ENCODE measurements around the gene FUCA2.

Gene FUCA2

DNA sequence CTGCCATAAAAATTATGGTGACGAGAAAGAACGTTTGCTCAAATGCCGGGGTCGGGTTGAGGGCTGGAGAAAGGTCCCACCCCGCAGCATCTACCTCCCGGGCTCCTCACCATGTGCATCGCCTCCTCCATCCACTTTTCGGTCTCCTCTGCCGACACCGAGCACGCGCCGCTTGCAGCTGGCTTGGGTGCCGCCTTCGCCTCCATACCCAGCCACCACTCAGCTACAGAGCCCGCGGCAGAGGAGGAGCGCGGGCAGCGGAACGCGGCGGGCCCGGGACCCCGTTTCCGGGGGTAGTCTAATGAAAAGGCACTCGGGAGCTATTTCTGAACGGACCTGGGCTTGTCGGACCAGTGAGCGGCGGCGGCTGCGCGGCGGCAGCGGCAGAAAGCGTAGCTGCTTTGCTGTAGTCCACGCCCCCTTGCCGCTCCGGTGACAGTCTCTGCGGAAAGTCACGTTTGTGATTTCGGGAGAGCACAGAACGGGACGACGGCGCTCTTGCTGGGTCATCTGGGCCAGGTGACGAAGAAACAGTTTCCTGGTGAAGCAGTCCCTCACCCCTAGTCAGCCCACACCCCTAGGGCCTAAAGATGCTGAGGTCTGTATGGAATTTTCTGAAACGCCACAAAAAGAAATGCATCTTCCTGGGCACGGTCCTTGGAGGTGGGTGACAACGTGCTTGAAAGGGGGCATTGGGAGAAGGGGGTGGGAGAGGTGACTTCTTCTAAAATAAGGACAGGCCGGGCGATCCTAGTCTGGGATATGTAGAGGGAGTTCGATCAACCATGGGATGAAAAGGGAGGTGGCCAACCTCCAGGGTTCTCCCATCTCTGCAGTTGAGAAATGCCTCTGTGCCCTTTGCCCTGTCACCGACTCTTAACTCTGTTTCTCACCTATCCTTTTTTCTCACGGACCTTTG is 60.8 kb downstream of the FUCA2 start, which contains the start of the genes ADAT2 and PEX3:
Gene ADAT2, minus strand, starts transcription at position 243 of the 919 bp plus-strand sequence. Its CDS starts 37 bp downstream, at position 206.
Gene PEX3, plus strand, starts transcription at position 353 of the 919 bp plus-strand sequence. Its CDS starts 238 bp downstream, at position 591.
- TF ChIP-seq ZFP3 (CRISPR knock-in tag; IDR thresholded peaks at IDR 0.05), result peak; percentile 86
- TF ChIP-seq CSDC2 (CRISPR knock-in tag; IDR thresholded peaks at IDR 0.05), result peak; percentile 61; the same call in 1 of the 2 replicates
- no peak for TF ChIP-seq ZNF8 (CRISPR knock-in tag; IDR thresholded peaks at IDR 0.05)
- TF ChIP-seq, protein P1, sequence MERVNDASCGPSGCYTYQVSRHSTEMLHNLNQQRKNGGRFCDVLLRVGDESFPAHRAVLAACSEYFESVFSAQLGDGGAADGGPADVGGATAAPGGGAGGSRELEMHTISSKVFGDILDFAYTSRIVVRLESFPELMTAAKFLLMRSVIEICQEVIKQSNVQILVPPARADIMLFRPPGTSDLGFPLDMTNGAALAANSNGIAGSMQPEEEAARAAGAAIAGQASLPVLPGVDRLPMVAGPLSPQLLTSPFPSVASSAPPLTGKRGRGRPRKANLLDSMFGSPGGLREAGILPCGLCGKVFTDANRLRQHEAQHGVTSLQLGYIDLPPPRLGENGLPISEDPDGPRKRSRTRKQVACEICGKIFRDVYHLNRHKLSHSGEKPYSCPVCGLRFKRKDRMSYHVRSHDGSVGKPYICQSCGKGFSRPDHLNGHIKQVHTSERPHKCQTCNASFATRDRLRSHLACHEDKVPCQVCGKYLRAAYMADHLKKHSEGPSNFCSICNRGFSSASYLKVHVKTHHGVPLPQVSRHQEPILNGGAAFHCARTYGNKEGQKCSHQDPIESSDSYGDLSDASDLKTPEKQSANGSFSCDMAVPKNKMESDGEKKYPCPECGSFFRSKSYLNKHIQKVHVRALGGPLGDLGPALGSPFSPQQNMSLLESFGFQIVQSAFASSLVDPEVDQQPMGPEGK (CRISPR knock-in tag; IDR thresholded peaks at IDR 0.05; ENCODE audit: borderline replicate concordance), result no peak
- TF ChIP-seq ZC3H10 (CRISPR knock-in tag; IDR thresholded peaks at IDR 0.05), result no peak

DNA sequence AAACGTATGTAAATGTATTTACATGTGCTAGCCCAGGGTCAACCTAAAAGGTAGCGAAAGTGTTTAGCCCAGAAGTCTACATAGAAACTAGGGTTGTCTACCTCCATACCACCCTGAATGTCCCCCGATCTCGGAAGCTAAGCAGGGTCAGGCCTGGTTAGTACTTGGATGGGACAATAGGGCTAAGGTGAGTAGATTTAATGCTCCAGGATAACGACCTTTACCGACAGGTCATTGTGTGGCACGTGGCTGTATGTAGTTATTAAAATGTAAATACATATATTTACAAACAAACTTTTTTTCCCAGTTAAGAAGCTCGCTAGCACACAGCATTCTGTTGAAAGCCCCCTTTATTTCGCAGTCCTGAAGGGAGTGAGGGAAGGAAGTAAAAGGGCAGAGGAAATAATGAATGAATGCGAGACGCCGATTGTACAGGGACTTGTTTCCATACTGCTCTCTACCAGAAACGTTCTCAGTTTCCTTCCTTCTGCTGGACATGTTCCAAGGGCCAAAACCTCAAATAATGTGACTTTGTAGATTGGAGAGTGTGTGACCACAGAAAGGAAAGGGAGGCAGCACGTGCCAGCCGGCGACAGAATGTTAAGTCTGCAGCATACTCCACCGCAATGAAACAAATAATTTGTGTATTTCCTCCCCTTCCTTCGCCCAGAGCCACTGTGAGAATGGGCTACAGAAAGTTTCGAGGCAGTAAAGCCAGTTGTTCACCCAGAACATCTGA is 61.6 kb downstream of the FUCA2 start:
- ATAC-seq, result peak; percentile 25
- no peak for TF ChIP-seq ZNF70 (CRISPR knock-in tag; IDR thresholded peaks at IDR 0.05)
- no peak for TF ChIP-seq BACH2 (CRISPR knock-in tag; IDR thresholded peaks at IDR 0.05; ENCODE audit: borderline replicate concordance)
- no peak for TF ChIP-seq ZNF565 (CRISPR knock-in tag; conservative IDR thresholded peaks at IDR 0.05; ENCODE audit: low read depth)
- TF ChIP-seq ZC3H10 (CRISPR knock-in tag; IDR thresholded peaks at IDR 0.05), result no peak
- TF ChIP-seq ISL1 (CRISPR knock-in tag; IDR thresholded peaks at IDR 0.05), result no peak
- no peak for TF ChIP-seq OSR1 (CRISPR knock-in tag; IDR thresholded peaks at IDR 0.05)
- TF ChIP-seq PPARA (CRISPR knock-in tag; IDR thresholded peaks at IDR 0.05; ENCODE audit: borderline replicate concordance), result no peak
- TF ChIP-seq, protein P2, sequence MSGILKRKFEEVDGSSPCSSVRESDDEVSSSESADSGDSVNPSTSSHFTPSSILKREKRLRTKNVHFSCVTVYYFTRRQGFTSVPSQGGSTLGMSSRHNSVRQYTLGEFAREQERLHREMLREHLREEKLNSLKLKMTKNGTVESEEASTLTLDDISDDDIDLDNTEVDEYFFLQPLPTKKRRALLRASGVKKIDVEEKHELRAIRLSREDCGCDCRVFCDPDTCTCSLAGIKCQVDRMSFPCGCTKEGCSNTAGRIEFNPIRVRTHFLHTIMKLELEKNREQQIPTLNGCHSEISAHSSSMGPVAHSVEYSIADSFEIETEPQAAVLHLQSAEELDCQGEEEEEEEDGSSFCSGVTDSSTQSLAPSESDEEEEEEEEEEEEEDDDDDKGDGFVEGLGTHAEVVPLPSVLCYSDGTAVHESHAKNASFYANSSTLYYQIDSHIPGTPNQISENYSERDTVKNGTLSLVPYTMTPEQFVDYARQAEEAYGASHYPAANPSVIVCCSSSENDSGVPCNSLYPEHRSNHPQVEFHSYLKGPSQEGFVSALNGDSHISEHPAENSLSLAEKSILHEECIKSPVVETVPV (CRISPR knock-in tag; IDR thresholded peaks at IDR 0.05), result no peak
- TF ChIP-seq ESRRG (CRISPR knock-in tag; IDR thresholded peaks at IDR 0.05), result no peak
- no peak for TF ChIP-seq TCF4 (CRISPR knock-in tag; IDR thresholded peaks at IDR 0.05; ENCODE audit: borderline replicate concordance)
- no peak for TF ChIP-seq TOX (CRISPR knock-in tag; IDR thresholded peaks at IDR 0.05; ENCODE audit: borderline replicate concordance)
- no peak for TF ChIP-seq CSDC2 (CRISPR knock-in tag; IDR thresholded peaks at IDR 0.05)
- TF ChIP-seq, protein P3, sequence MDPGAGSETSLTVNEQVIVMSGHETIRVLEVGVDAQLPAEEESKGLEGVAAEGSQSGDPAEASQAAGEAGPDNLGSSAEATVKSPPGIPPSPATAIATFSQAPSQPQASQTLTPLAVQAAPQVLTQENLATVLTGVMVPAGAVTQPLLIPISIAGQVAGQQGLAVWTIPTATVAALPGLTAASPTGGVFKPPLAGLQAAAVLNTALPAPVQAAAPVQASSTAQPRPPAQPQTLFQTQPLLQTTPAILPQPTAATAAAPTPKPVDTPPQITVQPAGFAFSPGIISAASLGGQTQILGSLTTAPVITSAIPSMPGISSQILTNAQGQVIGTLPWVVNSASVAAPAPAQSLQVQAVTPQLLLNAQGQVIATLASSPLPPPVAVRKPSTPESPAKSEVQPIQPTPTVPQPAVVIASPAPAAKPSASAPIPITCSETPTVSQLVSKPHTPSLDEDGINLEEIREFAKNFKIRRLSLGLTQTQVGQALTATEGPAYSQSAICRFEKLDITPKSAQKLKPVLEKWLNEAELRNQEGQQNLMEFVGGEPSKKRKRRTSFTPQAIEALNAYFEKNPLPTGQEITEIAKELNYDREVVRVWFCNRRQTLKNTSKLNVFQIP (CRISPR knock-in tag; IDR thresholded peaks at IDR 0.05; ENCODE audit: borderline replicate concordance, low read depth), result no peak
- TF ChIP-seq, protein P4, sequence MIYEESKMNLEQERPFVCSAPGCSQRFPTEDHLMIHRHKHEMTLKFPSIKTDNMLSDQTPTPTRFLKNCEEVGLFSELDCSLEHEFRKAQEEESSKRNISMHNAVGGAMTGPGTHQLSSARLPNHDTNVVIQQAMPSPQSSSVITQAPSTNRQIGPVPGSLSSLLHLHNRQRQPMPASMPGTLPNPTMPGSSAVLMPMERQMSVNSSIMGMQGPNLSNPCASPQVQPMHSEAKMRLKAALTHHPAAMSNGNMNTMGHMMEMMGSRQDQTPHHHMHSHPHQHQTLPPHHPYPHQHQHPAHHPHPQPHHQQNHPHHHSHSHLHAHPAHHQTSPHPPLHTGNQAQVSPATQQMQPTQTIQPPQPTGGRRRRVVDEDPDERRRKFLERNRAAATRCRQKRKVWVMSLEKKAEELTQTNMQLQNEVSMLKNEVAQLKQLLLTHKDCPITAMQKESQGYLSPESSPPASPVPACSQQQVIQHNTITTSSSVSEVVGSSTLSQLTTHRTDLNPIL (CRISPR knock-in tag; IDR thresholded peaks at IDR 0.05; ENCODE audit: low read depth), result no peak
- TF ChIP-seq, protein P5, sequence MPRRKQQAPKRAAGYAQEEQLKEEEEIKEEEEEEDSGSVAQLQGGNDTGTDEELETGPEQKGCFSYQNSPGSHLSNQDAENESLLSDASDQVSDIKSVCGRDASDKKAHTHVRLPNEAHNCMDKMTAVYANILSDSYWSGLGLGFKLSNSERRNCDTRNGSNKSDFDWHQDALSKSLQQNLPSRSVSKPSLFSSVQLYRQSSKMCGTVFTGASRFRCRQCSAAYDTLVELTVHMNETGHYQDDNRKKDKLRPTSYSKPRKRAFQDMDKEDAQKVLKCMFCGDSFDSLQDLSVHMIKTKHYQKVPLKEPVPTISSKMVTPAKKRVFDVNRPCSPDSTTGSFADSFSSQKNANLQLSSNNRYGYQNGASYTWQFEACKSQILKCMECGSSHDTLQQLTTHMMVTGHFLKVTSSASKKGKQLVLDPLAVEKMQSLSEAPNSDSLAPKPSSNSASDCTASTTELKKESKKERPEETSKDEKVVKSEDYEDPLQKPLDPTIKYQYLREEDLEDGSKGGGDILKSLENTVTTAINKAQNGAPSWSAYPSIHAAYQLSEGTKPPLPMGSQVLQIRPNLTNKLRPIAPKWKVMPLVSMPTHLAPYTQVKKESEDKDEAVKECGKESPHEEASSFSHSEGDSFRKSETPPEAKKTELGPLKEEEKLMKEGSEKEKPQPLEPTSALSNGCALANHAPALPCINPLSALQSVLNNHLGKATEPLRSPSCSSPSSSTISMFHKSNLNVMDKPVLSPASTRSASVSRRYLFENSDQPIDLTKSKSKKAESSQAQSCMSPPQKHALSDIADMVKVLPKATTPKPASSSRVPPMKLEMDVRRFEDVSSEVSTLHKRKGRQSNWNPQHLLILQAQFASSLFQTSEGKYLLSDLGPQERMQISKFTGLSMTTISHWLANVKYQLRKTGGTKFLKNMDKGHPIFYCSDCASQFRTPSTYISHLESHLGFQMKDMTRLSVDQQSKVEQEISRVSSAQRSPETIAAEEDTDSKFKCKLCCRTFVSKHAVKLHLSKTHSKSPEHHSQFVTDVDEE (CRISPR knock-in tag; IDR thresholded peaks at IDR 0.05), result no peak
- TF ChIP-seq ZFP3 (CRISPR knock-in tag; IDR thresholded peaks at IDR 0.05), result no peak
- TF ChIP-seq RARB (CRISPR knock-in tag; IDR thresholded peaks at IDR 0.05), result no peak
- no peak for TF ChIP-seq ZNF8 (CRISPR knock-in tag; IDR thresholded peaks at IDR 0.05)

More for the DNA sequence above, 60.8 kb downstream of the FUCA2 start, which contains the start of the genes ADAT2 and PEX3:
- ATAC-seq, result peak; percentile 99

Measured in SK-N-SH treated with all-trans-retinoic acid at 6 μM for 48 hours (cell line).